Activated naive CD4-positive, alpha-beta T cell treated with anti-CD3 and anti-CD28 coated beads, Interleukin-2, amount 50 U/mL, for 24 hours (primary cell): Measurements from ENCODE around the gene PCYOX1L.

ENCODE experiments used
- H3K27ac Mint-ChIP-seq: one replicate; pipeline ENCODE4 v1.8.0; 2021; ENCODE audit warnings: mild to moderate bottlenecking, mixed read lengths
- H3K27me3 Mint-ChIP-seq: one replicate; pipeline ENCODE4 v1.8.0; 2021; ENCODE audit warnings: mixed read lengths
- H3K36me3 Mint-ChIP-seq: one replicate; pipeline ENCODE4 v1.8.0; 2021; ENCODE audit warnings: mixed read lengths
- H3K4me1 Mint-ChIP-seq: one replicate; pipeline ENCODE4 v1.8.0; 2021; ENCODE audit warnings: mixed read lengths
- H3K4me3 Mint-ChIP-seq: one replicate; pipeline ENCODE4 v1.8.0; 2021; ENCODE audit warnings: mild to moderate bottlenecking, mixed read lengths
- H3K9me3 Mint-ChIP-seq: one replicate; pipeline ENCODE4 v1.8.0; 2021; ENCODE audit warnings: mixed read lengths

The PCYOX1L gene

GRCh38 chr5:149324641-149325040 is 33.2 kb upstream of the PCYOX1L start:
- Mint-ChIP-seq H3K27ac (no peak overlapping the region), H3K4me3 (no peak overlapping the region), H3K4me1 (no peaks in the 10 kb centered on the region), H3K9me3 (no peaks in the 10 kb centered on the region), H3K27me3 (no peaks in the 10 kb centered on the region), H3K36me3 (peaks cover 1% of the 10 kb centered on the region)

- Mint-ChIP-seq H3K27ac (no peak overlapping the region), H3K9me3 (no peaks in the 10 kb centered on the region), H3K27me3 (no peaks in the 10 kb centered on the region), H3K36me3 (peaks cover 1% of the 10 kb centered on the region), H3K4me3 (no peak overlapping the region), H3K4me1 (no peaks in the 10 kb centered on the region)
Observed at GRCh38 chr5:149325166-149325735, 32.6 kb upstream of the PCYOX1L start.

- no peaks in the 10 kb centered on the region for H3K9me3 Mint-ChIP-seq
- H3K36me3 Mint-ChIP-seq, result peaks cover 1% of the 10 kb centered on the region
- no peaks in the 10 kb centered on the region for H3K4me1 Mint-ChIP-seq
- H3K4me3 Mint-ChIP-seq, result no peak overlapping the region
- H3K27ac Mint-ChIP-seq, result no peak overlapping the region
- no peaks in the 10 kb centered on the region for H3K27me3 Mint-ChIP-seq
Observed at GRCh38 chr5:149325894-149326293, 32.0 kb upstream of the PCYOX1L start.

GRCh38 chr5:149326611-149327010 is 31.2 kb upstream of the PCYOX1L start:
- no peak overlapping the region for H3K4me3 Mint-ChIP-seq
- H3K27me3 Mint-ChIP-seq, result no peaks in the 10 kb centered on the region
- no peak overlapping the region for H3K27ac Mint-ChIP-seq
- peaks cover 1% of the 10 kb centered on the region for H3K36me3 Mint-ChIP-seq
- H3K4me1 Mint-ChIP-seq, result no peaks in the 10 kb centered on the region
- no peaks in the 10 kb centered on the region for H3K9me3 Mint-ChIP-seq

- peaks cover 1% of the 10 kb centered on the region for H3K36me3 Mint-ChIP-seq
- no peaks in the 10 kb centered on the region for H3K27me3 Mint-ChIP-seq
- H3K27ac Mint-ChIP-seq, result no peak overlapping the region
- H3K9me3 Mint-ChIP-seq, result no peaks in the 10 kb centered on the region
- H3K4me3 Mint-ChIP-seq, result no peak overlapping the region
- no peaks in the 10 kb centered on the region for H3K4me1 Mint-ChIP-seq
Observed at GRCh38 chr5:149328177-149328576, 29.7 kb upstream of the PCYOX1L start.

- H3K4me1 Mint-ChIP-seq, result no peaks in the 10 kb centered on the region
- H3K27me3 Mint-ChIP-seq, result no peaks in the 10 kb centered on the region
- H3K27ac Mint-ChIP-seq, result no peak overlapping the region
- H3K4me3 Mint-ChIP-seq, result no peak overlapping the region
- H3K9me3 Mint-ChIP-seq, result no peaks in the 10 kb centered on the region
- peaks cover 2% of the 10 kb centered on the region for H3K36me3 Mint-ChIP-seq
Observed at GRCh38 chr5:149333711-149334443, 24.0 kb upstream of the PCYOX1L start.

GRCh38 chr5:149337736-149338135 is 20.1 kb upstream of the PCYOX1L start:
- Mint-ChIP-seq H3K27me3 (no peaks in the 10 kb centered on the region), H3K4me3 (no peak overlapping the region), H3K4me1 (no peaks in the 10 kb centered on the region), H3K27ac (no peak overlapping the region), H3K9me3 (no peaks in the 10 kb centered on the region), H3K36me3 (peaks cover 2% of the 10 kb centered on the region)

- Mint-ChIP-seq H3K27me3 (no peaks in the 10 kb centered on the region), H3K4me3 (no peak overlapping the region), H3K36me3 (peaks cover 2% of the 10 kb centered on the region), H3K27ac (no peak overlapping the region), H3K4me1 (peaks cover 2% of the 10 kb centered on the region), H3K9me3 (no peaks in the 10 kb centered on the region)
Observed at GRCh38 chr5:149338364-149338763, 19.5 kb upstream of the PCYOX1L start.

- no peaks in the 10 kb centered on the region for H3K9me3 Mint-ChIP-seq
- peaks cover 21% of the 10 kb centered on the region for H3K4me1 Mint-ChIP-seq
- H3K36me3 Mint-ChIP-seq, result peaks cover 4% of the 10 kb centered on the region
- H3K4me3 Mint-ChIP-seq, result no peak overlapping the region
- no peaks in the 10 kb centered on the region for H3K27me3 Mint-ChIP-seq
- H3K27ac Mint-ChIP-seq, result no peak overlapping the region
Observed at GRCh38 chr5:149340920-149341319, 16.9 kb upstream of the PCYOX1L start.

GRCh38 chr5:149341876-149342275 is 16.0 kb upstream of the PCYOX1L start:
- Mint-ChIP-seq H3K4me1 (peaks cover 27% of the 10 kb centered on the region), H3K9me3 (no peaks in the 10 kb centered on the region), H3K4me3 (no peak overlapping the region), H3K27me3 (no peaks in the 10 kb centered on the region), H3K27ac (no peak overlapping the region), H3K36me3 (peaks cover 4% of the 10 kb centered on the region)

- no peaks in the 10 kb centered on the region for H3K27me3 Mint-ChIP-seq
- peaks cover 50% of the 10 kb centered on the region for H3K4me1 Mint-ChIP-seq
- H3K27ac Mint-ChIP-seq, result peak overlapping the region; percentile 48
- peaks cover 12% of the 10 kb centered on the region for H3K36me3 Mint-ChIP-seq
- H3K4me3 Mint-ChIP-seq, result peak overlapping the region; percentile 96
- H3K9me3 Mint-ChIP-seq, result no peaks in the 10 kb centered on the region
Observed at GRCh38 chr5:149344151-149344550, 13.7 kb upstream of the PCYOX1L start.

GRCh38 chr5:149345147-149345891 is 12.5 kb upstream of the PCYOX1L start, which contains the start of gene GRPEL2:
Gene GRPEL2 (plus strand): TSS chr5:149345499. CDS start chr5:149345540, 41 bp downstream.
- Mint-ChIP-seq H3K9me3 (no peaks in the 10 kb centered on the region), H3K4me1 (peaks cover 61% of the 10 kb centered on the region), H3K4me3 (peak within 1 kb of the TSS; percentile 96), H3K27ac (peak within 1 kb of the TSS; percentile 99), H3K27me3 (no peaks in the 10 kb centered on the region), H3K36me3 (peaks cover 22% of the 10 kb centered on the region)

GRCh38 chr5:149345892-149346222 is 12.0 kb upstream of the PCYOX1L start:
- H3K27me3 Mint-ChIP-seq, result no peaks in the 10 kb centered on the region
- no peaks in the 10 kb centered on the region for H3K9me3 Mint-ChIP-seq
- peak overlapping the region; percentile 99 for H3K27ac Mint-ChIP-seq
- H3K4me3 Mint-ChIP-seq, result peak overlapping the region; percentile 96
- H3K4me1 Mint-ChIP-seq, result peaks cover 66% of the 10 kb centered on the region
- H3K36me3 Mint-ChIP-seq, result peaks cover 27% of the 10 kb centered on the region

GRCh38 chr5:149348518-149348917 is 9.3 kb upstream of the PCYOX1L start:
- H3K4me1 Mint-ChIP-seq, result peaks cover 86% of the 10 kb centered on the region
- H3K36me3 Mint-ChIP-seq, result peaks cover 44% of the 10 kb centered on the region
- H3K9me3 Mint-ChIP-seq, result no peaks in the 10 kb centered on the region
- H3K27me3 Mint-ChIP-seq, result no peaks in the 10 kb centered on the region
- peak overlapping the region; percentile 95 for H3K27ac Mint-ChIP-seq
- H3K4me3 Mint-ChIP-seq, result peak overlapping the region; percentile 84

- Mint-ChIP-seq H3K27me3 (no peaks in the 10 kb centered on the region), H3K36me3 (peaks cover 48% of the 10 kb centered on the region), H3K9me3 (no peaks in the 10 kb centered on the region), H3K4me3 (peak overlapping the region; percentile 84), H3K4me1 (peaks cover 86% of the 10 kb centered on the region), H3K27ac (peak overlapping the region; percentile 95)
Observed at GRCh38 chr5:149349382-149349781, 8.5 kb upstream of the PCYOX1L start.

- H3K4me3 Mint-ChIP-seq, result no peak overlapping the region
Observed at GRCh38 chr5:149352169-149352568, 5.7 kb upstream of the PCYOX1L start.

More at GRCh38 chr5:149352169-149352568, 5.7 kb upstream of the PCYOX1L start:
- Mint-ChIP-seq H3K27ac (peak overlapping the region; percentile 35), H3K27me3 (no peaks in the 10 kb centered on the region), H3K36me3 (peaks cover 56% of the 10 kb centered on the region), H3K9me3 (no peaks in the 10 kb centered on the region), H3K4me1 (peaks cover 86% of the 10 kb centered on the region)
